Measurements from ENCODE around the gene STIM1.

GRCh38 chr11:3879967-3880542 is 24.6 kb downstream of the STIM1 start:
- TF ChIP-seq POLR2A (IDR thresholded peaks at IDR 0.05; ENCODE audit: low read depth) (no peak), CTCF (IDR thresholded peaks at IDR 0.05) (no peak), POLR2AphosphoS5 (IDR thresholded peaks at IDR 0.05) (no peak)

All from esophagus muscularis mucosa (tissue), 3 donors.